LNCaP clone FGC (cell line): ENCODE measurements around the gene EML6.

Source experiments
- DNase-seq: peaks from one replicate; pipeline ENCODE4 v3.0.0-alpha.2; 2011; ENCODE audit warnings: low read depth
- H3K4me3 ChIP-seq: 2 replicates; pipeline ENCODE4 v1.5.1; 2011; ENCODE audit warnings: mild to moderate bottlenecking, low read depth, low read length, control low read depth
- TF ChIP-seq, protein P1 (sequence below): IDR thresholded peaks from 2 replicates; pipeline ENCODE4 v1.5.1; 2012; ENCODE audit warnings: mild to moderate bottlenecking; ENCODE audit not compliant: control insufficient read depth, insufficient read depth; ENCODE audit errors: extremely low read depth

Gene EML6

GRCh38 chr2:55011831-55012671 is 288.6 kb downstream of the EML6 start:
- H3K4me3 ChIP-seq, result no peak overlapping the region
- TF ChIP-seq, protein P1, sequence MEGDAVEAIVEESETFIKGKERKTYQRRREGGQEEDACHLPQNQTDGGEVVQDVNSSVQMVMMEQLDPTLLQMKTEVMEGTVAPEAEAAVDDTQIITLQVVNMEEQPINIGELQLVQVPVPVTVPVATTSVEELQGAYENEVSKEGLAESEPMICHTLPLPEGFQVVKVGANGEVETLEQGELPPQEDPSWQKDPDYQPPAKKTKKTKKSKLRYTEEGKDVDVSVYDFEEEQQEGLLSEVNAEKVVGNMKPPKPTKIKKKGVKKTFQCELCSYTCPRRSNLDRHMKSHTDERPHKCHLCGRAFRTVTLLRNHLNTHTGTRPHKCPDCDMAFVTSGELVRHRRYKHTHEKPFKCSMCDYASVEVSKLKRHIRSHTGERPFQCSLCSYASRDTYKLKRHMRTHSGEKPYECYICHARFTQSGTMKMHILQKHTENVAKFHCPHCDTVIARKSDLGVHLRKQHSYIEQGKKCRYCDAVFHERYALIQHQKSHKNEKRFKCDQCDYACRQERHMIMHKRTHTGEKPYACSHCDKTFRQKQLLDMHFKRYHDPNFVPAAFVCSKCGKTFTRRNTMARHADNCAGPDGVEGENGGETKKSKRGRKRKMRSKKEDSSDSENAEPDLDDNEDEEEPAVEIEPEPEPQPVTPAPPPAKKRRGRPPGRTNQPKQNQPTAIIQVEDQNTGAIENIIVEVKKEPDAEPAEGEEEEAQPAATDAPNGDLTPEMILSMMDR, result no peak

GRCh38 chr2:55012672-55013484 is 289.4 kb downstream of the EML6 start:
- peak; percentile 33 for DNase-seq
- no peak overlapping the region for H3K4me3 ChIP-seq
- TF ChIP-seq, protein P1, result no peak

More at GRCh38 chr2:55011831-55012671, 288.6 kb downstream of the EML6 start:
- no peak for DNase-seq

DNA sequence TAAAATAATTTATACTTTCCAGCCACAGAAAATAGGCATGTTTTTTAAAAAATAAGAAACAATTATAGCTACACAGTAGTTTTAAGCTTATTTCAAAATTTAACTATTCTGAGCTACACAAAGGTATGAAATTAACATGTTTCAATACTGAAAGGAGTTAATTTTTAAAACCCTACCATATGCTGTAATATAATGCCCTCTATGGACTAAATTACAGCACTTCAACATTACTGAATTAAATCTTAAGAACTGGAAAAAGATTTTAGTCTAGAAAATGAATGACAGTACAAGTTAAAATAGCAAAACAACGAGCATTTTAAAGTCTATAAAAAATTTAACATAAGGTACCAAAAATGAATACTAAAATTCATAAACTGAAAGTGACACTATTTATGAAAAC is 290.5 kb downstream of the EML6 start:
- no peak overlapping the region for H3K4me3 ChIP-seq
- no peak for DNase-seq
- TF ChIP-seq, protein P1, result peak; percentile 38

- TF ChIP-seq, protein P1, result peak; percentile 63
- peak; percentile 56 for DNase-seq
These were observed 291.8 kb downstream of the EML6 start for GRCh38 chr2:55014962-55015939.

DNA sequence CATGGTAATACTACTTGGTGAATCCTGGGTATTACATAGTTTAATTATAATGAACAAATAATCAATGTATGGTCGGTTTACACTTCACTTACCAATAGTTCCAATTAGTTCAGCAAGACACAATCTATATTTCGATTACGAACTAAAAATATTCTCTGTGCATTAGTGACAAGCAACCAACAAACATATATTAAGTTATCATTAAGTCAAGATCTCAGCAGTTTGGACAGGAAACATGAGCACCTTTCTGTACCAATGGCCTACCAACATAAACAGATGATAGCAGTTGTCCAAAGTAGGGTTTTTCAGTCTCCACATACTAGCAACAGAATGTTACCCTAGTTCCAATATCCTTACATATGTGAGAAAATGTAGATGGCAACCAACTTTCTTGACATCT is 294.0 kb downstream of the EML6 start:
- DNase-seq, result no peak
- no peak overlapping the region for H3K4me3 ChIP-seq
- TF ChIP-seq, protein P1, result no peak

More at GRCh38 chr2:55014962-55015939, 291.8 kb downstream of the EML6 start:
- H3K4me3 ChIP-seq, result no peak overlapping the region

GRCh38 chr2:55017880-55018279 is 294.4 kb downstream of the EML6 start:
- no peak overlapping the region for H3K4me3 ChIP-seq
- DNase-seq, result no peak
- TF ChIP-seq, protein P1, result no peak
